Right lobe of liver (tissue), 4 donors: ENCODE measurements around the gene LMF2.

Experiments used
- CTCF ChIP-seq, 4 donors: fragments of 200-600 bp in 3 of 4; fragments of 450-650 bp in 1 of 4; IDR thresholded peaks; one replicate each; pipeline versions ENCODE4 v1.5.1 to v1.8.0; 2016 to 2022; ENCODE audit warnings: antibody characterized with exemption in 4 of 4, mild to moderate bottlenecking in 2 of 4
- POLR2A ChIP-seq: fragments of 450-650 bp; IDR thresholded peaks from one replicate; pipeline ENCODE4 v1.6.1; 2017; ENCODE audit warnings: antibody characterized with exemption, mild to moderate bottlenecking
- donor health status: DM: no; HTN: no; CAD: no.
- donor health status: DM: no; HTN: no; CAD: no.
- donor health status: DM: no; HTN: yes; CAD: no.

GRCh38 chr22:50520826-50521453, 13.4 kb upstream of the LMF2 start:
- TF ChIP-seq POLR2A (no peak), CTCF (IDR thresholded peaks at IDR 0.05) (no peak)
